K562 (cell line): ENCODE results near the gene CNPY4. TPM values are rescaled to one million over a fixed set of nuclear protein-coding genes. Genes with fewer than 3 reads are reported as not detected.

Experiments
- CCNT2 ChIP-seq: IDR thresholded peaks from 2 replicates; pipeline ENCODE4 v1.6.1; 2011; ENCODE audit warnings: borderline replicate concordance, low read depth, mild to moderate bottlenecking, moderate library complexity, mixed read lengths, low read length; ENCODE audit not compliant: insufficient read length; ENCODE audit errors: extremely low read depth
- GABPB1 ChIP-seq: sonication (generic); formaldehyde crosslinking; IDR thresholded peaks from 2 replicates; pipeline ENCODE4 v1.8.0; 2022; ENCODE audit warnings: mild to moderate bottlenecking, missing genetic modification reagents
- JUND ChIP-seq, 2 experiments: IDR thresholded peaks; 2 replicates in 1 of 2; 3 replicates in 1 of 2; pipeline ENCODE4 v1.6.1; 2011; ENCODE audit warnings: borderline replicate concordance in 2 of 2, low read depth in 2 of 2, low read length in 2 of 2, improper control_type of control experiment in 1 of 2, missing biosample characterization in 1 of 2, missing genetic modification characterization in 1 of 2, missing genetic modification reagents in 1 of 2
- MEIS2 ChIP-seq: fragments of 450-650 bp; IDR thresholded peaks from 2 replicates; pipeline ENCODE4 v1.6.1; 2014; ENCODE audit warnings: mild to moderate bottlenecking; ENCODE audit not compliant: partially characterized antibody
- PHB2 ChIP-seq: fragments of 450-650 bp; IDR thresholded peaks from 2 replicates; pipeline ENCODE4 v1.6.1; 2017; ENCODE audit warnings: low read depth
- polyA plus RNA-seq, 8 experiments: library from polyadenylated mRNA; depleted of rRNA in 4 of 8; stranded (reverse) in 5 of 8; unstranded in 3 of 8; fragments of >200 nt; fragmentation: Nextera tagmentation in 2 of 8; fragmentation: Illumina TruSeq in 1 of 8; extraction: Ambion mirVana in 2 of 8; extraction: Trizol in 1 of 8; gene quantifications; 2 replicates each; pipeline versions ENCODE4 v1.2.1 to v1.2.3, GENCODE V29; 2011 to 2014; ENCODE audit warnings: inconsistent platforms in 1 of 8, missing spikeins in 1 of 8
- total RNA-seq, 7 experiments: library from RNA; depleted of rRNA in 6 of 7; stranded (reverse); fragments of >200 nt in 6 of 7; fragmentation: Illumina TruSeq in 2 of 7; extraction: Trizol in 2 of 7; gene quantifications; 2 replicates each; pipeline versions ENCODE4 v1.2.1 to v1.2.3, GENCODE V29; 2011 to 2021; ENCODE audit warnings: low replicate concordance in 1 of 7
- TF ChIP-seq, protein P1 (sequence below), 2 experiments: fragments of 450-650 bp in 1 of 2; sonication (generic) in 1 of 2; formaldehyde crosslinking in 1 of 2; IDR thresholded peaks in 1 of 2; conservative IDR thresholded peaks in 1 of 2; 2 replicates each; pipeline versions ENCODE4 v1.6.1 to v1.8.1; 2016 to 2023; ENCODE audit warnings: mild to moderate bottlenecking in 2 of 2, moderate library complexity in 2 of 2, inconsistent platforms in 1 of 2, missing genetic modification reagents in 1 of 2
- TF ChIP-seq, protein P2 (sequence below): IDR thresholded peaks from 2 replicates; pipeline ENCODE4 v1.6.1; 2016; ENCODE audit warnings: missing genetic modification characterization, missing compliant biosample characterization
- TF ChIP-seq, protein P3 (sequence below): fragments of 450-650 bp; IDR thresholded peaks from 2 replicates; pipeline ENCODE4 v1.6.1; 2016

The CNPY4 gene
- total and polyA plus RNA-seq, 9 of the 15 experiments (the other 6 are each of a cell fraction or from before 2014, with no cell fraction given), result 1.9 to 11.2 (median 7.0) TPM

GRCh38 chr7:100102950-100103840 lies 16.2 kb upstream of the CNPY4 start (continued):
- TF ChIP-seq GABPB1 (CRISPR knock-in tag) (0 out of 2 replicates have a peak, but pooled peaks have one; percentile 36), CCNT2 (no peak), JUND (IDR thresholded peaks at IDR 0.05; ENCODE audit: borderline replicate concordance, low read depth, low read length) (peak; percentile 33; the same call in 1 of the 2 replicates), JUND (tag; IDR thresholded peaks at IDR 0.05; ENCODE audit: borderline replicate concordance, low read depth, low read length) (no peak), MEIS2 (peak; percentile 80), PHB2 (no peak)
- TF ChIP-seq, protein P1, sequence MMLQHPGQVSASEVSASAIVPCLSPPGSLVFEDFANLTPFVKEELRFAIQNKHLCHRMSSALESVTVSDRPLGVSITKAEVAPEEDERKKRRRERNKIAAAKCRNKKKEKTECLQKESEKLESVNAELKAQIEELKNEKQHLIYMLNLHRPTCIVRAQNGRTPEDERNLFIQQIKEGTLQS (IDR thresholded peaks at IDR 0.05), result 0 out of 2 replicates have a peak, but pooled peaks have one; percentile 13
- TF ChIP-seq, protein P1 (CRISPR knock-in tag; conservative IDR thresholded peaks at IDR 0.05), result no peak
- TF ChIP-seq, protein P2, sequence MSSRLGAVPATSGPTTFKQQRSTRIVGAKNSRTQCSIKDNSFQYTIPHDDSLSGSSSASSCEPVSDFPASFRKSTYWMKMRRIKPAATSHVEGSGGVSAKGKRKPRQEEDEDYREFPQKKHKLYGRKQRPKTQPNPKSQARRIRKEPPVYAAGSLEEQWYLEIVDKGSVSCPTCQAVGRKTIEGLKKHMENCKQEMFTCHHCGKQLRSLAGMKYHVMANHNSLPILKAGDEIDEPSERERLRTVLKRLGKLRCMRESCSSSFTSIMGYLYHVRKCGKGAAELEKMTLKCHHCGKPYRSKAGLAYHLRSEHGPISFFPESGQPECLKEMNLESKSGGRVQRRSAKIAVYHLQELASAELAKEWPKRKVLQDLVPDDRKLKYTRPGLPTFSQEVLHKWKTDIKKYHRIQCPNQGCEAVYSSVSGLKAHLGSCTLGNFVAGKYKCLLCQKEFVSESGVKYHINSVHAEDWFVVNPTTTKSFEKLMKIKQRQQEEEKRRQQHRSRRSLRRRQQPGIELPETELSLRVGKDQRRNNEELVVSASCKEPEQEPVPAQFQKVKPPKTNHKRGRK (tag), result no peak
- TF ChIP-seq, protein P3, sequence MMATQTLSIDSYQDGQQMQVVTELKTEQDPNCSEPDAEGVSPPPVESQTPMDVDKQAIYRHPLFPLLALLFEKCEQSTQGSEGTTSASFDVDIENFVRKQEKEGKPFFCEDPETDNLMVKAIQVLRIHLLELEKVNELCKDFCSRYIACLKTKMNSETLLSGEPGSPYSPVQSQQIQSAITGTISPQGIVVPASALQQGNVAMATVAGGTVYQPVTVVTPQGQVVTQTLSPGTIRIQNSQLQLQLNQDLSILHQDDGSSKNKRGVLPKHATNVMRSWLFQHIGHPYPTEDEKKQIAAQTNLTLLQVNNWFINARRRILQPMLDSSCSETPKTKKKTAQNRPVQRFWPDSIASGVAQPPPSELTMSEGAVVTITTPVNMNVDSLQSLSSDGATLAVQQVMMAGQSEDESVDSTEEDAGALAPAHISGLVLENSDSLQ, result peak; percentile 88
